Upper lobe of left lung (tissue), 6 donors: ENCODE data around the gene SCAMP5. TPM values are rescaled to one million over a fixed set of nuclear protein-coding genes. Genes with fewer than 3 reads are reported as not detected.
A peak's percentile ranks its signal among the peaks of the same experiment; 100 is the strongest.

Experiments used
- ATAC-seq, 2 donors: fragments of 200-7000 bp; cut with Tn5 transposase; one replicate each; pipeline ENCODE4 v1.9.1; 2022; ENCODE audit warnings: mild to moderate bottlenecking in 2 of 2, moderate library complexity in 2 of 2; ENCODE audit not compliant: low FRiP score in 2 of 2
- DNase-seq, 2 donors: peaks; one replicate each; pipeline ENCODE4 v3.0.0-alpha.2; 2019 to 2020
- H3K27ac ChIP-seq, 4 donors: fragments of 200-600 bp; sonication (generic); one replicate each; pipeline ENCODE4 v1.5.1; 2016 to 2019
- H3K27me3 ChIP-seq, 4 donors: fragments of 200-600 bp; sonication (generic); one replicate each; pipeline ENCODE4 v1.5.1; 2017 to 2019
- H3K36me3 ChIP-seq, 4 donors: fragments of 200-600 bp; sonication (generic); one replicate each; pipeline ENCODE4 v1.5.1; 2016 to 2019
- H3K4me1 ChIP-seq, 4 donors: fragments of 200-600 bp; sonication (generic); one replicate each; pipeline ENCODE4 v1.5.1; 2018 to 2019
- H3K4me3 ChIP-seq, 4 donors: fragments of 200-600 bp; sonication (generic); one replicate each; pipeline ENCODE4 v1.5.1; 2017 to 2019; ENCODE audit warnings: mild to moderate bottlenecking in 2 of 4, moderate library complexity in 1 of 4
- H3K9me3 ChIP-seq, 4 donors: fragments of 200-600 bp; sonication (generic); one replicate each; pipeline ENCODE4 v1.5.1; 2018 to 2019
- EP300 ChIP-seq, 4 donors: sonication (generic); formaldehyde crosslinking; IDR thresholded peaks; one replicate each; pipeline ENCODE4 v1.5.1; 2017; ENCODE audit warnings: antibody characterized with exemption in 4 of 4, control low read depth in 2 of 4
- POLR2A ChIP-seq, 4 donors: fragments of 450-650 bp; IDR thresholded peaks; one replicate each; pipeline ENCODE4 v1.5.1; 2016 to 2017; ENCODE audit warnings: antibody characterized with exemption in 4 of 4, mild to moderate bottlenecking in 2 of 4
- POLR2AphosphoS5 ChIP-seq, 2 donors: sonication (generic); formaldehyde crosslinking; IDR thresholded peaks; one replicate each; pipeline ENCODE4 v1.5.1; 2017; ENCODE audit warnings: antibody characterized with exemption in 2 of 2
- WGBS, 2 donors: methylation state at CpG; one replicate each; pipeline ENCODE4 v1.1.5; 2017 to 2018; 5-methylcytosine and 5-hydroxymethylcytosine counted together
- total RNA-seq, 6 donors: library from RNA; depleted of rRNA in 4 of 6; stranded (reverse); fragments of >200 nt in 4 of 6; gene quantifications; one replicate each; pipeline versions ENCODE4 v1.1.0 to v1.2.1, GENCODE V29; 2016 to 2021
- TF ChIP-seq, protein P1 (sequence below), 6 experiments: fragments of 450-650 bp in 4 of 6; fragments of 200-600 bp in 2 of 6; sonication (generic) in 2 of 6; IDR thresholded peaks; one replicate each; pipeline ENCODE4 v1.5.1; 2016 to 2019; ENCODE audit warnings: antibody characterized with exemption in 6 of 6
- donor health status: DM: no; HTN: no; CAD: no; lungs with moderate emphysema.
- donor health status: DM: no; HTN: yes; CAD: no; lungs with severe emphysema.

SCAMP5 gene
- total RNA-seq, 6 donors from 2014 or later: 1.0 to 12.3 (median 3.0) TPM

GRCh38 chr15:74964794-74965193 is 30.6 kb upstream of the SCAMP5 start:
- peak in 1 of 2 donors; percentile 16 for ATAC-seq
- H3K4me3 ChIP-seq: no peak overlapping the region
- no peaks in the 10 kb centered on the region for H3K9me3 ChIP-seq
- H3K27me3 ChIP-seq: no peaks in the 10 kb centered on the region
- peak overlapping the region in 1 of 4 donors; percentile 49 for H3K27ac ChIP-seq
- H3K36me3 ChIP-seq: no peaks in the 10 kb centered on the region
- 11 to 21% methylated on average over 3 of the region's 3 CpGs for WGBS, 2 donors
- TF ChIP-seq POLR2A (IDR thresholded peaks at IDR 0.05) (no peak), EP300 (IDR thresholded peaks at IDR 0.05) (no peak), POLR2AphosphoS5 (IDR thresholded peaks at IDR 0.05) (no peak)
- TF ChIP-seq, protein P1, sequence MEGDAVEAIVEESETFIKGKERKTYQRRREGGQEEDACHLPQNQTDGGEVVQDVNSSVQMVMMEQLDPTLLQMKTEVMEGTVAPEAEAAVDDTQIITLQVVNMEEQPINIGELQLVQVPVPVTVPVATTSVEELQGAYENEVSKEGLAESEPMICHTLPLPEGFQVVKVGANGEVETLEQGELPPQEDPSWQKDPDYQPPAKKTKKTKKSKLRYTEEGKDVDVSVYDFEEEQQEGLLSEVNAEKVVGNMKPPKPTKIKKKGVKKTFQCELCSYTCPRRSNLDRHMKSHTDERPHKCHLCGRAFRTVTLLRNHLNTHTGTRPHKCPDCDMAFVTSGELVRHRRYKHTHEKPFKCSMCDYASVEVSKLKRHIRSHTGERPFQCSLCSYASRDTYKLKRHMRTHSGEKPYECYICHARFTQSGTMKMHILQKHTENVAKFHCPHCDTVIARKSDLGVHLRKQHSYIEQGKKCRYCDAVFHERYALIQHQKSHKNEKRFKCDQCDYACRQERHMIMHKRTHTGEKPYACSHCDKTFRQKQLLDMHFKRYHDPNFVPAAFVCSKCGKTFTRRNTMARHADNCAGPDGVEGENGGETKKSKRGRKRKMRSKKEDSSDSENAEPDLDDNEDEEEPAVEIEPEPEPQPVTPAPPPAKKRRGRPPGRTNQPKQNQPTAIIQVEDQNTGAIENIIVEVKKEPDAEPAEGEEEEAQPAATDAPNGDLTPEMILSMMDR (IDR thresholded peaks at IDR 0.05): no peak
- H3K4me1 ChIP-seq: peaks cover 0 to 15% (median 9%) of the 10 kb centered on the region in 4 donors
- DNase-seq: no peak

- H3K36me3 ChIP-seq: no peaks in the 10 kb centered on the region
- TF ChIP-seq EP300 (IDR thresholded peaks at IDR 0.05) (no peak), POLR2A (IDR thresholded peaks at IDR 0.05) (no peak), POLR2AphosphoS5 (IDR thresholded peaks at IDR 0.05) (no peak)
- TF ChIP-seq, protein P1 (IDR thresholded peaks at IDR 0.05): no peak
- WGBS, 2 donors: 93 to 96% methylated on average over 5 of the region's 5 CpGs
- no peaks in the 10 kb centered on the region for H3K9me3 ChIP-seq
- no peak for ATAC-seq
- H3K27ac ChIP-seq: no peak overlapping the region
- no peaks in the 10 kb centered on the region for H3K27me3 ChIP-seq
- peaks cover 0 to 10% (median 7%) of the 10 kb centered on the region in 4 donors for H3K4me1 ChIP-seq
- no peak for DNase-seq
- no peak overlapping the region for H3K4me3 ChIP-seq
Observed at GRCh38 chr15:74967670-74968069, 27.7 kb upstream of the SCAMP5 start.

- 88 to 89% methylated on average over 1 of the region's 1 CpG for WGBS, 2 donors
- TF ChIP-seq POLR2A (IDR thresholded peaks at IDR 0.05): no peak
- ATAC-seq (no peak), DNase-seq (no peak)
- H3K27me3 ChIP-seq: no peaks in the 10 kb centered on the region
- no peaks in the 10 kb centered on the region for H3K36me3 ChIP-seq
- no peaks in the 10 kb centered on the region for H3K9me3 ChIP-seq
- H3K4me1 ChIP-seq: no peaks in the 10 kb centered on the region
- H3K27ac ChIP-seq: no peak overlapping the region
- no peak overlapping the region for H3K4me3 ChIP-seq
Observed at GRCh38 chr15:74976159-74976558, 19.2 kb upstream of the SCAMP5 start.

GRCh38 chr15:74977599-74977998 is 17.8 kb upstream of the SCAMP5 start:
- DNase-seq (no peak), ATAC-seq (no peak)
- no peak overlapping the region for H3K27ac ChIP-seq
- H3K9me3 ChIP-seq: no peaks in the 10 kb centered on the region
- H3K36me3 ChIP-seq: no peaks in the 10 kb centered on the region
- H3K4me1 ChIP-seq: no peaks in the 10 kb centered on the region
- no peak overlapping the region for H3K4me3 ChIP-seq
- 74 to 80% methylated on average over 4 of the region's 4 CpGs for WGBS, 2 donors
- TF ChIP-seq, protein P1 (IDR thresholded peaks at IDR 0.05): no peak
- TF ChIP-seq POLR2A (IDR thresholded peaks at IDR 0.05): no peak
- no peak for TF ChIP-seq EP300 (IDR thresholded peaks at IDR 0.05)
- no peak for TF ChIP-seq POLR2AphosphoS5 (IDR thresholded peaks at IDR 0.05)
- H3K27me3 ChIP-seq: no peaks in the 10 kb centered on the region

DNA sequence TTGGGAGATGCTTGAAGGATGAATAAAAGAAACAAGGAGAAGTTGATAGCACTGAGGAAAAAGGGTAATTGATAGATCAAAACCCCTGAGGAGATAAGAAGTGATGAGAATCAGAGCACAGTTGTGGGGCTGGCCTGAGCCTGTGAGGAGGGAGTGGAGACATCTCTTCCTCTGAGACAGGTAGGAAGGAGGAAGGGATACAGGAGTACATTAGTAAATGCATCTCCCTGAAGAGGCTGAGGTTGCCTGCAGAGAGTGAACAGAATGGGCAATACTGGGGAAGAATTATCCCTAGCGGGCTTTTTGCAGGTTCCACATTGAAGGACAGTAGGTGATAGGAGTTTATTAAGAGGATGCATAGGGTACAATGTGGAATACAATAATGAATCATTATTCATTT is 17.3 kb upstream of the SCAMP5 start:
- 90 to 91% methylated on average over 1 of the region's 1 CpG for WGBS, 2 donors
- Histone ChIP-seq H3K27me3 (no peaks in the 10 kb centered on the region), H3K4me3 (no peak overlapping the region), H3K36me3 (no peaks in the 10 kb centered on the region), H3K4me1 (no peaks in the 10 kb centered on the region), H3K9me3 (no peaks in the 10 kb centered on the region), H3K27ac (no peak overlapping the region)
- ATAC-seq (no peak), DNase-seq (no peak)
- TF ChIP-seq, protein P1 (IDR thresholded peaks at IDR 0.05): no peak
- TF ChIP-seq POLR2A (IDR thresholded peaks at IDR 0.05) (no peak), EP300 (IDR thresholded peaks at IDR 0.05) (no peak), POLR2AphosphoS5 (IDR thresholded peaks at IDR 0.05) (no peak)
